K562 (cell line): ENCODE measurements around the gene INHBC. TPM values are rescaled to one million over a fixed set of nuclear protein-coding genes. Genes with fewer than 3 reads are reported as not detected.

Experiments used
- ATAC-seq: fragments of 200-7000 bp; cut with Tn5 transposase; 3 replicates; pipeline ENCODE4 v1.9.1; 2020; ENCODE audit warnings: moderate library complexity
- BruUV-seq: library from RNA; stranded (reverse); fragments of 400-500 nt; replicated peaks from 2 replicates; lab custom pipeline; 2021; lab: Mats Ljungman, UMichigan
- CTCF ChIA-PET: fragments of 300-600 bp; formaldehyde crosslinking; extraction: SDS; loops from one replicate; lab custom pipeline; 2021; ENCODE audit warnings: low intra/inter-chr PET ratio; lab: Yijun Ruan, JAX
- POLR2A ChIA-PET: fragments of 300-600, 350-650 bp; sonication (Branson Sonifier 250); formaldehyde crosslinking; extraction: SDS; loops from one replicate; lab custom pipeline; 2021; ENCODE audit warnings: antibody characterized with exemption, inconsistent platforms; lab: Yijun Ruan, JAX
- DNase-seq, 4 experiments: peaks; one replicate each; pipeline versions ENCODE4 v3.0.0 to v3.0.0-alpha.2; 2011 to 2018; ENCODE audit warnings: low spot score in 3 of 4, mixed read lengths in 3 of 4; ENCODE audit errors: extremely low read depth in 1 of 4
- FAIRE-seq: peaks from 2 replicates; lab custom pipeline; 2011; peaks lifted over from hg19 to GRCh38; lab: Jason Lieb, UNC
- H2AFZ ChIP-seq: 2 replicates; pipeline ENCODE4 v1.6.0; 2011; ENCODE audit warnings: low read depth, low read length, control low read depth, inconsistent platforms
- H3K27ac ChIP-seq: fragments of 200-600 bp; 3 replicates; pipeline ENCODE4 v1.8.0; 2011; ENCODE audit warnings: low read depth, mild to moderate bottlenecking, control low read depth, inconsistent platforms, low read length, moderate library complexity, mixed read lengths; ENCODE audit errors: extremely low read depth
- H3K27me3 ChIP-seq, 2 experiments: fragments of 300-600 bp in 1 of 2; 2 replicates in 1 of 2; 3 replicates in 1 of 2; pipeline versions ENCODE4 v1.6.0 to v1.8.0; 2011; ENCODE audit warnings: inconsistent platforms in 2 of 2, low read length in 2 of 2, mild to moderate bottlenecking in 1 of 2, mixed read lengths in 1 of 2, moderate library complexity in 1 of 2; ENCODE audit not compliant: control insufficient read depth in 2 of 2, insufficient read depth in 2 of 2
- H3K36me3 ChIP-seq: fragments of 300-600 bp; 3 replicates; pipeline ENCODE4 v1.8.0; 2011; ENCODE audit warnings: mild to moderate bottlenecking, low read length, inconsistent platforms; ENCODE audit not compliant: control insufficient read depth, insufficient read depth
- H3K4me1 ChIP-seq, 2 experiments: fragments of 200-600 bp in 1 of 2; replicated peaks in 1 of 2; 2 replicates in 1 of 2; 3 replicates in 1 of 2; pipeline versions ENCODE4 v1.5.1 to v1.8.0; 2011; ENCODE audit warnings: inconsistent platforms in 2 of 2, low read length in 2 of 2, mild to moderate bottlenecking in 1 of 2, mixed read lengths in 1 of 2, moderate library complexity in 1 of 2; ENCODE audit not compliant: control insufficient read depth in 2 of 2, insufficient read depth in 2 of 2
- H3K4me2 ChIP-seq: 2 replicates; pipeline ENCODE4 v1.6.1; 2011; ENCODE audit warnings: low read length, control low read depth, inconsistent platforms, mixed read lengths; ENCODE audit not compliant: insufficient read depth
- H3K4me3 ChIP-seq: fragments of 200-600 bp; sonication (generic), shearing (Covaris generic); 2 replicates; pipeline ENCODE4 v1.5.1; 2016; ENCODE audit warnings: control low read depth, inconsistent platforms
- H3K79me2 ChIP-seq: fragments of 200-600 bp; 3 replicates; pipeline ENCODE4 v1.8.0; 2011; ENCODE audit warnings: low read length, inconsistent platforms; ENCODE audit not compliant: control insufficient read depth, insufficient read depth
- H3K9ac ChIP-seq, 2 experiments: 2 replicates each; pipeline versions ENCODE4 v1.6.0 to v1.6.1; 2011; ENCODE audit warnings: low read depth in 2 of 2, low read length in 2 of 2, control low read depth in 1 of 2, inconsistent platforms in 1 of 2, mild to moderate bottlenecking in 1 of 2, mixed read lengths in 1 of 2; ENCODE audit not compliant: insufficient read depth in 1 of 2
- H3K9me1 ChIP-seq: one replicate; pipeline ENCODE4 v1.6.0; 2011; ENCODE audit warnings: inconsistent platforms, mild to moderate bottlenecking, low read length, moderate library complexity; ENCODE audit not compliant: control insufficient read depth, insufficient read depth
- H3K9me3 ChIP-seq: replicated peaks from 2 replicates; pipeline ENCODE4 v1.5.1; 2011; ENCODE audit warnings: low read depth, low read length, inconsistent platforms; ENCODE audit not compliant: control insufficient read depth, insufficient read depth
- H4K20me1 ChIP-seq: replicated peaks from 2 replicates; pipeline ENCODE4 v1.6.1; 2011; ENCODE audit warnings: low read length, inconsistent platforms, mixed read lengths; ENCODE audit not compliant: control insufficient read depth, insufficient read depth
- BHLHE40 ChIP-seq: IDR thresholded peaks from 2 replicates; pipeline ENCODE4 v1.6.1; 2011; ENCODE audit warnings: low read length, improper control_type of control experiment
- RBFOX2 ChIP-seq: fragments of 200-400 bp; formaldehyde crosslinking; IDR thresholded peaks from 2 replicates; pipeline ENCODE4 v1.6.1; 2017; ENCODE audit warnings: low read depth, mild to moderate bottlenecking, low read length, moderate library complexity
- TFAP4 ChIP-seq: sonication (generic); formaldehyde crosslinking; IDR thresholded peaks from 2 replicates; pipeline ENCODE4 v1.8.0; 2022; ENCODE audit warnings: missing genetic modification reagents, mild to moderate bottlenecking, moderate library complexity, borderline replicate concordance
- WGBS: fragments of 100-300 bp; shearing (Covaris generic); methylation state at CpG from one replicate; pipeline ENCODE4 v1.1.6; 2016; ENCODE audit warnings: low coverage, mixed read lengths; ENCODE audit not compliant: insufficient coverage; ENCODE audit errors: missing lambda C conversion rate; 5-methylcytosine and 5-hydroxymethylcytosine counted together
- in situ Hi-C: fragments of 300-500 bp; cut with MboI; formaldehyde crosslinking; loops from 4 replicates; pipeline ENCODE4 v1.15.0; 2018; ENCODE audit warnings: inconsistent platforms, mixed read lengths
- intact Hi-C: fragments of 100-400 bp; cut with micrococcal nuclease; formaldehyde crosslinking; loops from 2 replicates; pipeline ENCODE4 v1.14.2; 2022
- polyA plus RNA-seq, 8 experiments: library from polyadenylated mRNA; depleted of rRNA in 4 of 8; stranded (reverse) in 5 of 8; unstranded in 3 of 8; fragments of >200 nt; fragmentation: Nextera tagmentation in 2 of 8; fragmentation: Illumina TruSeq in 1 of 8; extraction: Ambion mirVana in 2 of 8; extraction: Trizol in 1 of 8; gene quantifications; 2 replicates each; pipeline versions ENCODE4 v1.2.1 to v1.2.3, GENCODE V29; 2011 to 2014; ENCODE audit warnings: inconsistent platforms in 1 of 8, missing spikeins in 1 of 8
- total RNA-seq, 7 experiments: library from RNA; depleted of rRNA in 6 of 7; stranded (reverse); fragments of >200 nt in 6 of 7; fragmentation: Illumina TruSeq in 2 of 7; extraction: Trizol in 2 of 7; gene quantifications; 2 replicates each; pipeline versions ENCODE4 v1.2.1 to v1.2.3, GENCODE V29; 2011 to 2021; ENCODE audit warnings: low replicate concordance in 1 of 7

Gene INHBC
- total and polyA plus RNA-seq, 9 of the 15 experiments (the other 6 are each of a cell fraction or from before 2014, with no cell fraction given): 0.07 to 0.24 (median 0.15) TPM; not detected in 4

GRCh38 chr12:57490126-57490525 lies 55.5 kb downstream of the INHBC start:
- CTCF ChIA-PET: no interaction called here
- Histone ChIP-seq H3K4me2 (no peak overlapping the region), H3K9me1 (peaks cover 3% of the 10 kb centered on the region), H3K36me3 (peaks cover 48% of the 10 kb centered on the region), H3K4me3 (no peak overlapping the region), H3K27me3 (no peaks in the 10 kb centered on the region), H3K4me1 (peaks cover 7 to 15% of the 10 kb centered on the region in 2 experiments), H3K27ac (no peak overlapping the region), H2AFZ (no peak overlapping the region), H3K9ac (peak overlapping the region in 1 of 2 experiments; percentile 47; a peak in 1 of 4 replicates), H4K20me1 (0 out of 2 replicates have a peak, but pooled peaks cover 3% of the 10 kb centered on the region), H3K79me2 (peaks cover 35% of the 10 kb centered on the region), H3K9me3 (no peaks in the 10 kb centered on the region)
- no TSS peak for BruUV-seq
- DNase-seq: no peak
- TF ChIP-seq TFAP4 (CRISPR knock-in tag): 0 out of 2 replicates have a peak, but pooled peaks have one; percentile 29
- TF ChIP-seq RBFOX2: peak; percentile 58
- no peak for TF ChIP-seq BHLHE40
- POLR2A ChIA-PET: interaction anchor here (0.6 to 1.4 kb wide), 6 partner anchors 14 to 245 kb away, joined by 3 to 4 read pairs (median 4); partner anchors contain the start of gene DDIT3
- 95% methylated on average over 4 of the region's 4 CpGs for WGBS
- intact Hi-C loops: no loop called here
- ATAC-seq: no peak
- in situ Hi-C loops: no loop called here
- no peak for FAIRE-seq
